ENCODE results near the gene TMEM176B.
"Not testable (repeated sequence)": the region's sequence is repeated elsewhere in the genome, so short reads cannot be mapped to it uniquely, and the experiment has no call there.

Gene TMEM176B

GRCh38 chr7:150788474-150789269, 11.5 kb downstream of the TMEM176B start:
- DNase-seq, result no peak

GRCh38 chr7:150787321-150788281, 12.6 kb downstream of the TMEM176B start:
- no peak for DNase-seq

DNA sequence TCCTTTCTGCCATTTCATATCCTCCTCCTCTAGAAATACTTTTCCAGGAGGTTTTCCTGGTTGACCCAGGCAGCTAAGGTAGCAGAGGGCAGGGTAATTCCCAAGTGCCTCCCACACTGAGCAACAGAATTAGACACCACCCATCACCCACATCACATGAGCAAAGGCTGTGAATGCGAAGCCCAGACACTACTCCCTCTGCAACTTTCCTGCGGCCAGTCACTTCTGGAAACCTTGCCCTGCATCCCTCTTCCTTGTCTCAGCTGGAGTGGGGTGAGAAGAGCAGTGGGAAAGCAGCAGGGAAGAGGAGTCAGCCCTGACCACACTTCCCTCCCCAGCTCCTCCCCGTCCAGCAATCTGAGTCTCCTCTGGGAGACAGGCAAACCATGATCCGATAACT, 15.2 kb downstream of the TMEM176B start:
- no peak for DNase-seq

DNA sequence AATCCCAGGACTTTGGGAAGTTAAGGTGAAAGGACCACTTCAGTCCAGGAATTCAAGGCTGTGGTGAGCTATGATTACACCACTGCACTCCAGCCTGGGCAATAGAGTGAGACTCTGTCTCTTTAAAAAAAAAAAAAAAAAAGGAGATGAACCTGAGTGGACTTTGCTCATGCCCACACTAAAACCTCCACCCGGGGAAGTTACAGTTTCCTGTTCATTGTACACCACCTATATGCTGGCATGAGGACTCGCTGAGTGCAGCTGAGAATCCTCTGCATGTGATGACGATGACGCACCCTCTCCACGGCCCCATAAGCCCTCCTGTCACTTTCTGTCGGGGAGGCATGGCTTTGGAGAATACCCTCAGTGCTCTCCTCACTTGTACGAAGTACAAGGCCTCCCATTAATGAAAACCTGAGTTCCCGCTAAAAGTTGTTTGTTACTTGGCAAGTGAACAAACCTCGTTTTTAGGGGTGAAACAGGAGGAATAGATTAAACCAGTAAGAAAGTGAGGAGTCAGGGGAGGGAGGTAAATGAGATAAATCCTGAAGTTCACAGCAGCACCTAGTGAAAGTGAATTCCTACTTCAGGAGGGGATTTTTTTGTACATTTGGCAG, 15.9 kb downstream of the TMEM176B start:
- no peak for DNase-seq

DNA sequence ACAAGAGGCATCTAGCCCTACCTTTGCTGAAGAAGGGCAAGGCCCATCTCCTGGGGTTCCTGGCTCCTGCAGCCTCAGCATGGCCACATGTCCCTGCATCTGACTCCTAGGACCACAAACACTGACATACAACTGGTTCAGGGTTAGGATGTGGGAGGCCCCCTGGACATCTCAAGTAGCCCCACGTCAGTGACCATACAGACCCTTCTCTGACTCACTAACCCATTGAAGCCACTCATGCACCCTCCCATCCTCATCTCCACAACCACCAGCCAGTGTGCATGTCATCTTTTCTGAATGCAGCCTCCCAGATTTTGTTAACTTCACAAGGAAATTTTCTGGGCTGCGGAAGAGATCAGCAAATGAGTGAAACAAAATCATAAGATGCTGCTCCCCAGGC, 18.2 kb downstream of the TMEM176B start:
- no peak for DNase-seq

- no peak for DNase-seq
These were observed 19.1 kb downstream of the TMEM176B start for GRCh38 chr7:150781103-150781502.

DNA sequence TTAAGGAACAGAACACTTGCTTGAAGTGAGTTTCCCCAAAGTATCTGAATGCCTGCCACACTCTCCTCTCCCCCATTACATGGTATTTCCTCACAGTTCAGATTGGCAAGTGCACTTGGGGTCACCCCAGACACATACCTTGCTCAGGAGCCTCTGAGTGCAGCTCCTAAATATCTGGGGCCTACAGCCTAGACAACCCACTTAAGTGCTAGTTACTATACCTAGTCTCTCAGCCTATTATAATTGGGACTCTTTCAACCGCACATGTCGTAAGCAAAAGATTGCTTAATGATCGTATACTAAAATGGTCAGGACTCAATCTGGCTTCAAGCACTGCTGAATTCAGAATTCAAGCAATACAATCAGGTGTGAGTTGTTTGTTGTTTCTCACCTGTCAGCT, 19.9 kb downstream of the TMEM176B start:
- no peak for DNase-seq

DNA sequence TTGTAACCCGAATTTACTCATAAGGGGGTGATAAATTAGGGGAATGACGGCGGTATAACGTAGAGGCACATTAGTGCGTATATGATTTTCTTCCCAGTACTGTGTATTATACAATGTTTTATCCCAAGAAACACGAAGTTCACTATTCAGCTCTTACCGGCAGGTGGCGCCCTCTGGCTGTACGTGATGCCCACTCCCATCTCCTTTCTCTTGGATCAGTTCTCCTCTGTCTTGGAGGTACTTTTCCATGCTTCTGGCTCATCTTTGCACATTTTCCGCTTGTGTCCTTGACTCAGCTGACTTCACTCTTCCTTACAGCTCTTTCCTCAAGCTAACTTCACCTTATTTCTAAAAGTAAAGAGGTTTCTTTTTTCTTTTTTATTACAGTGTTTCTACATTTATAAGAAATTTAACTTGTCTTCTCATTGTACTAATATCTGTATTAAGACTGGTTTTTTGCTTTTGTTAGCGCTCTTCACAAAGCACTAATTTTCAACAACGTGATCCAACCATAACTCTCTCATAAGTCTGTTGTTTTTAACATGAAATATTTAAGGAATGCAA, 21.3 kb downstream of the TMEM176B start:
- no peak for DNase-seq

DNA sequence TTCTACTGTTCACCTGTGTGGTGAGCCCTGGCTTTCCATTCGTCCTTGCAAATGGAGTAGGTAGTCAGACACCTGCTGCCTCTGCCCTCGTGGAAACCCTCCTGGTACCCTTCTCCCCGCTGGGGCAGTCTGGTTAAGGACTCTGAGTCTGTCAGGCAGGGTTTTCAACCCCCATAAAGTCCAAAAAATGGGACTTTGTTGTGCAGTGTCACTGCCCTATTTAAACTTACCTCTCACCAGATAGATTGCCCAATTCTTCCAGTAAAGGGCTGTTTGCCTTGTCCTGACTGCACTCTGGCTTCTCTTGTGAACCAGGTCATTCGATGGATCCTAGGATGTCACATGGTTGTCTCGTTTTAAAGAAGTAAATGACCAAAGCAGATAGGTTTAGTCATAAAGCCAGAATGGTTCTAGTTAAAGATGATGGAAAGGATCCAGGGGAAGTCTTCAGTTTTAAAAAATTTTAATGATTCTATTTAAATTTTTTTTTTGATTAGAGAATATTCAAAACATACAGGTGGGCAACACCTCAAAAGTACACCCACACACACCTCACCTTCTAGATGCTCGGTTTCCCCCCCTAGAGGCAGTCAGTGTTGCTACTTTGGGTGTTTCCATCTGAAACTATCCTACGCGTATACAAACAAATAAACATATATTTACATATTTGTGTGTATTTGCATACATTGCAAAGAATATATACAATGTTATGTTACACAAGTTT, 22.0 kb downstream of the TMEM176B start:
- no peak for DNase-seq

GRCh38 chr7:150774131-150774530, 26.0 kb downstream of the TMEM176B start:
- not testable (repeated sequence) for DNase-seq

DNA sequence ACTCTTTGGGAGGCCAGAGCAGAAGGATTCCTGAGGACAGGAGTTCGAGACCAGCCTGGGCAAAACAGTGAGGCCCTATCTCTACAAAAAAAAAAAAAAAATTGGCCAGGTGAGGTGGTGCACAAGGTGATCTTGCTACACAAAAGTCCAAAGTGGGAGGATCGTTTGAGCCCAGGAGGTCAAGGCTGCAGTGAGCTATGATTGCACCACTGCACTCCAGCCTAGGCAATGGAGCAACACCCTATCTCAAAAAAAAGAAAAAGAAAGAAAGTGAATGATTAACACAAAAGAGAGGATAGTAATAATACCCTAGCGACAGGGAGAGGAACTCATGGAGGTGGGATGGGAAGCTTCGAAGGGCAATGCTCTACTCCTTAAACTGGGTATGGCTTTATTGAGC, 30.4 kb downstream of the TMEM176B start:
- DNase-seq, result no peak

DNA sequence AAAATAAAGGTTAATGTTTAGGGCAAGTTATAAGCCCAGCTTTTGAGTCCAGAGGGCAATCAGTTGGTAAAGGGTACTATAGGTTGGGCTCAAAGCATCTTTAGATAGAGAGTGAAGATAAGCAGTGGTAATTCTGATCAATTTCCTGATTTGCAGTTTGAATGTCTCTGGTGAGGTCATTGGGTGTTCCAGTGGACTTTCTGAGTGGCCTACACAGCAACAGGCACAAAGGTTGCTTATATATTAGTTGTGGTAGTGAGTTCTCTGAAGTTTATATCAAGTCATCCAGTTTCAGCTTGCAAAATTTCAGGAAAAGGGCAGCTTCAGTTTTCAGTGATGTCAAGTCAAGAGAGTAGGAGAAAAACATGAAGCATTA, 33.8 kb downstream of the TMEM176B start:
- DNase-seq, result no peak

- DNase-seq, result no peak
These were observed 40.7 kb downstream of the TMEM176B start for GRCh38 chr7:150759479-150759878.

DNA sequence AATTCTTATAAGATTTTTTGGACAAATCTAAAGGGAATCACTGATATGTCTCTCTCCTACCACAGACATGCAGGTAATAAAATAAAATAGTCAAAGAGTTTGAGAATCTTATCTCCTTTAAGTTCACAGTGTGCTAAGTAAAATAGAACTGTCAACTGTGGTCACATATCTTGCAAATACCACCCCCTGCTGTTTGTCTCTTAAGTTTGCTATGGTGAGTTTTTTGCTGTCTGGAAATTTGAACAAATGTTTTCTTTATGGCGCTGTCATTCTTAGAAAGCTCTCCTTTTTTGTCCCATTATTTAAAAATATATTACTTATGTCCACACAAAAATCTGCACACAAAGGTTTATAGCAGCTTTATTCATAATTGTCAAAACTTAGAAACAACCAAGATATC, 43.3 kb downstream of the TMEM176B start:
- DNase-seq, result no peak

GRCh38 chr7:150756166-150756565, 44.0 kb downstream of the TMEM176B start:
- no peak for DNase-seq

- no peak for DNase-seq
These were observed 44.6 kb downstream of the TMEM176B start for GRCh38 chr7:150755473-150756099.

DNA sequence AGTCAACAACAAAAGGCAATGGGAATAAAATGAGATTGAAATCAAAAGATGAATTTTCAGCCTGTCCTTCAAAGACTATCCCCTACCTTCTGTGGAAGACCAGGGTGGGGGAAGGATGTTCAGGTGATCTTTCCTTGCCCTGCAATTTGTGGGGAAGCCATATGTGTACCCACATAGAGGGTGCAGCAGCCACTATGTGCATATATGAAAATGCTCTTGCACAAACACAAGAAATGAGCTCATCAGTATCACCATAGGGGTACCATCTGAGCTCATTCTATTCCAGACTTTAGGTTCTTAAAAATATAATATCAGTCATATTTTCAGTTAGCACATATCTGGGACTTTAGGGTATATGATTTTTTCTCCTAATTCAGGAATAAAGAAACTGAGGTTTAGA, 45.2 kb downstream of the TMEM176B start:
- DNase-seq, result no peak

DNA sequence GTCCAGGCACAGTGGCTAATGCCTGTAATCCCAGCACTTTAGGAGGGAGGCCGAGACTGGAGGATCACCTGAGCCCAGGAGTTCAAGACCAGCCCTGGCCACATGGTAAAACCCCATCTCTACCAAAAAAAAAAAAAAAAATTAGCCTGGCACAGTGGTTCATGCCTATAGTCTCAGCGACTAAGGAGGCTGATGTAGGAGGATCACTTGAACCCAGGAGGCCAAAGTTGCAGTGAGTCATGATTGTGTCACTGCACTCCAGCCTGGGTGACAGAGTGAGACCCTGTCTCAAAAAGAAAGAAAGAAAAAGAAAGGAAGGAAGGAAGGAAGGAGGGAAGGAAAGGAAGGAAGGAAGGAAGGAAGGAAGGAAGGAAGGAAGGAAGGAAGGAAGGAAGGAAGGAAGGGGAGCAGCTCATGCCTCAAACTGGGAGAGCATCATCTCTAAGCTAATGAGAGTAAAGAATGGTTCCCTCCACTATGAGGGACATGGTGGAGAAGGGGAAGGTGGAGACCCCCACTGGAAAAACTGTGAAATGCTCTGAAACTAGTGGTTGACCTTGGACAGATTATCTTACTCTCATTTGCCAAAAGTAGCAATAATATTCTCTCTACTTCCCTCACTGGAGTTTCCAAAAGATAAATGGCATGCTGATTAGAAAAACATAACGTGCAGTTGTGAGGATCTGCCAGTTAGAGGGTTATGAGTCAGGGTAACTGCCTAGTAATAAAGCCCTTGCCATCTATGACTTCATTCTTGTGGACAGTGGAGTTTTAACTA, 46.1 kb downstream of the TMEM176B start:
- no peak for DNase-seq

- no peak for DNase-seq
These were observed 46.9 kb downstream of the TMEM176B start for GRCh38 chr7:150753239-150753638.

DNA sequence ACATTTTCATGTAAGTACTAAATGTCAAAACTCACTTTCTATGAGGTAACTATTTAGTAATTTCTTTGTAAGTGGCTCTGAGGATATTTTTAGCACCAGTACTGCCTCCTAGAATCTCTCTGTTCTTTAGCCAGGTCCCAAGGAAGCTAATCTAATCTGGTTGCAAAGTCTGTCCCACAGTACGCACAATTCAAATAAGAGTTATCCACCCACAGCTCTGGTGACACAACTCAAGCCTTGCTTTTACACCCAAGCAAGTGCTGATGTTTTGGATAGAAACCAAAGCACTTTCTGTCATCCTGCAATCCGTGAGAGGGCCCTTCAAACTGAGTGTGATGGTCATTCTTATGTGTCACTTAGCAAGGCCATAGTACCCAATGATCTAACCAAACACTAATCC, 48.5 kb downstream of the TMEM176B start:
- no peak for DNase-seq

DNA sequence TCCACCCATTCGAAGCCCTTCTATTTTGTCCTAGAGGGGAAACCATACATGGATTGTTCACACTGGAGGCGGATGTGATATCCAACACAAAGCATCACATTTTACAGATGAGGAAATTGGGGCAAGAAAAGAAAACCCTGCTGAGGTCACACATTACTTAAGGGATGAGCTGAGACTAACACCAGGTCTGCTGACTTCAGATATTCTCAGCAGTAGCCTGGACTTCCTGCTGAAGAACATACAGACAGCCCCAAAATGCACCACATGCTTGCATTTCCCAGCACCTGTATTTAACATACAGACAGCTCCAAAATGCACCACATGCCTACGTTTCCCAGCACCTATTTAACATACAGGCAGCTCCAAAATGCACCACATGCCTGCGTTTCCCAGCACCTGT, 51.8 kb downstream of the TMEM176B start:
- no peak for DNase-seq
